ENCODE measurements around the gene NAV1. TPM values are rescaled to one million over a fixed set of nuclear protein-coding genes. Genes with fewer than 3 reads are reported as not detected.

NAV1 gene
- total RNA-seq, 2 experiments from 2014 or later = 1.6 to 2.1 TPM

- Mint-ChIP-seq H3K4me1 (ENCODE audit: low read depth) (peaks cover 10% of the 10 kb centered on the region), H3K36me3 (ENCODE audit: low read depth) (peaks cover 5% of the 10 kb centered on the region), H3K4me3 (no peak overlapping the region), H3K9me3 (no peaks in the 10 kb centered on the region), H3K27ac (no peak overlapping the region), H3K27me3 (peaks cover 60% of the 10 kb centered on the region)
- POLR2A ChIA-PET = no interaction called here
- ATAC-seq (no peak), DNase-seq (no peak)
- TF ChIP-seq CTCF (IDR thresholded peaks at IDR 0.05) = no peak
- intact Hi-C loops (cut with micrococcal nuclease) = no loop called here
- CTCF ChIA-PET = interaction anchor here (1.0 to 2.3 kb wide), 5 partner anchors 21 to 172 kb away, joined by 3 to 5 read pairs (median 4); no protein-coding TSS in a partner anchor
These were observed 1.5 kb upstream of the NAV1 start for GRCh38 chr1:201537467-201537866.

GRCh38 chr1:201537891-201538611 is 876 bp upstream of the NAV1 start:
- no peak for TF ChIP-seq CTCF (IDR thresholded peaks at IDR 0.05)
- no peak overlapping the region for H3K27ac Mint-ChIP-seq
- intact Hi-C loops (cut with micrococcal nuclease) = no loop called here
- H3K4me3 Mint-ChIP-seq = peak overlapping the region; percentile 19
- H3K4me1 Mint-ChIP-seq (ENCODE audit: low read depth) = peaks cover 10% of the 10 kb centered on the region
- ChIA-PET CTCF (interaction anchor here (1.0 to 2.3 kb wide), 5 partner anchors 21 to 172 kb away, joined by 3 to 5 read pairs (median 4); no protein-coding TSS in a partner anchor), POLR2A (interaction anchor here (0.6 kb wide), 1 partner anchor 14 kb away, joined by 3 read pairs; no protein-coding TSS in a partner anchor)
- DNase-seq (no peak), ATAC-seq (no peak)
- H3K27me3 Mint-ChIP-seq = peaks cover 57% of the 10 kb centered on the region
- H3K36me3 Mint-ChIP-seq (ENCODE audit: low read depth) = no peaks in the 10 kb centered on the region
- no peaks in the 10 kb centered on the region for H3K9me3 Mint-ChIP-seq

- peaks cover 57% of the 10 kb centered on the region for H3K27me3 Mint-ChIP-seq
- ChIA-PET CTCF (interaction anchor here (0.8 to 1.6 kb wide), 4 partner anchors 9 to 169 kb away, joined by 3 to 6 read pairs (median 4); no protein-coding TSS in a partner anchor), POLR2A (interaction anchor here (0.7 kb wide), 2 partner anchors 9 to 306 kb away, joined by 3 read pairs; no protein-coding TSS in a partner anchor)
- intact Hi-C loops (cut with micrococcal nuclease) = no loop called here
- no peaks in the 10 kb centered on the region for H3K36me3 Mint-ChIP-seq (ENCODE audit: low read depth)
- TF ChIP-seq CTCF (IDR thresholded peaks at IDR 0.05) = no peak
- H3K9me3 Mint-ChIP-seq = no peaks in the 10 kb centered on the region
- peak; percentile 34 for ATAC-seq
- H3K4me3 Mint-ChIP-seq = peak overlapping the region; percentile 44
- peaks cover 10% of the 10 kb centered on the region for H3K4me1 Mint-ChIP-seq (ENCODE audit: low read depth)
- H3K27ac Mint-ChIP-seq = no peak overlapping the region
- peak; percentile 15 for DNase-seq
These were observed 869 bp downstream of the NAV1 start for GRCh38 chr1:201539561-201540431.

GRCh38 chr1:201540846-201541735 is 2.2 kb downstream of the NAV1 start:
- peaks cover 7% of the 10 kb centered on the region for H3K4me1 Mint-ChIP-seq (ENCODE audit: low read depth)
- no peak for DNase-seq
- CTCF ChIA-PET = interaction anchor here (1.6 kb wide), 1 partner anchor 28 kb away, joined by 6 read pairs; no protein-coding TSS in a partner anchor
- no peaks in the 10 kb centered on the region for H3K36me3 Mint-ChIP-seq (ENCODE audit: low read depth)
- POLR2A ChIA-PET = no interaction called here
- no peak for TF ChIP-seq CTCF (IDR thresholded peaks at IDR 0.05)
- ATAC-seq = no peak
- H3K27ac Mint-ChIP-seq = no peak overlapping the region
- H3K4me3 Mint-ChIP-seq = no peak overlapping the region
- H3K9me3 Mint-ChIP-seq = no peaks in the 10 kb centered on the region
- H3K27me3 Mint-ChIP-seq = peaks cover 54% of the 10 kb centered on the region
- intact Hi-C loops (cut with micrococcal nuclease) = no loop called here

Data from activated CD8-positive, alpha-beta T cell treated with anti-CD3 and anti-CD28 coated beads for 36 hours (primary cell).